Midbrain (tissue), 1 donor: Measurements from ENCODE around the gene OR8A1.

Source experiments
- DNase-seq: peaks from one replicate; lab custom pipeline; 2025; lab: John Stamatoyannopoulos, UW

Gene OR8A1

DNA sequence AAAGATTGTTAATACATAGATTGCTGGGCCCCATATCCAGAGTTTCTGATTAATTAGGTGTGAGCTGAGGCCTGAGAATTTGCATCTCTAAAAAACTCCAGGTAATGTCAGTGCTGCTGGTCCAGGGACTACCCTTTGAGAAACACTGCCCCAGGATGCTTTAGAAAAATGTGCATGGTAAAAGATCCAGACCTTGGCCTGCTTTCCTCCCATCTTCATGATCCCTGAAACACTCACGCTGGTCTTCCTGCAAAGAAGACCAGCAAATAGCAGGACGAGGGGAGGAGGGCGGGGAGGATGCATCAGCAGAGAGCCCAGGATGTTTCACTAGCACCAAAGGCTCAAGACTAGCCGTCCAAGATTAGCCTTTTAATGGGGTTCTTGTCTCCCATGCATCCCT, at the start of gene OR8A1:
Gene OR8A1, plus strand, starts transcription at position 301 of the 400 bp plus-strand sequence. CDS start 123 bp downstream, outside the sequence.
- no peak for DNase-seq

DNA sequence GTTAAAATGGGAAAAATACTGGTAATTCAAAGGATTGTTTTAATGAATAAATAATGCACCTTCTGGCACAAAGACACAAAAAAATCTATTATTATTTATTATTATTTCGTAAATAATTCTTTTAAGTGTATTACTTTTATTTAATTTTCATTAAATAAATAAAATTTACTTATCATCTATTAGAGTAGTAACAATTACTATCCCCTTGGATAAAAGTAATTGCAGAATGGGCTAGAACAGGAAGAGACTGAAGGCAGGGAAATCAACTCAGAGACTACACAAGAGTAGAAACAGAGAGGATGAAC, 49.3 kb upstream of the OR8A1 start:
- no peak for DNase-seq

DNA sequence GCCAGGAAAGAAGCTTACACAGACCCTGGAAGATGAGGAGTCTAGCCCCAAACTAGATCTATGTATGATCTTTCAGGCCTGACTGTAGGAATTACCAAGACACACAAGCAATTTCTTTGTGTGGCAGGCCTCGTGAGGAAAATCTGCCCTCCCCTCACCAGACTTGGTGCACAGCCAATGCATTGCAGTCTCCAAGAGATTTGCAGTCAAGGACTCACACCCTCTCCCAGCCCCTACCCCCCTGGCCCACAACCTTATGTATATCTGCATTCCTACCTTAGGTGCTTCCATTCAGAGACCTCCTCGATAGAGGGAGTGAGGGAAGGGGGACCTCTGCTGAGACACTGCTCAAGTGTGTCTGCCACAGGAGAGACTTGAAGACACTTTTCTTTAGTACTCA, 36.2 kb upstream of the OR8A1 start:
- DNase-seq: no peak

DNA sequence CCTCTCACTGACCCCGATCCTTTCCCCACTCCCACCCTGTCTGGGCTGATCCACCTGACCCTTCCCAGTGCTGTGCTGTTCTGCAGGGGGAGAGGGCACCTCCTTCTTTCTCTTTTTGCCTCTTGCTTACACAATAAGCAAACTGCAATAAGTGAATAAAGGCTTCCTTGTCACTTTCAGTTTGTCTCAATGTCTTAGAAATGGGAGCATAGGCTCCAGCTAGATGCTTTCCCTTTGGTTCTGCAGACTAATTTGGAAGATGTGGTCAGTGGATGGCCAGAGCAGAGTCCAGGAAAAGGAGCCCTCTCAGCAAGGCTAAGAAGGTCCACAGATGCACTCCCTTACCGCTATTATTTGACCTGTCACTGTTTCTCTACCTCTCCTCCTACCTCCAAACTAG, 35.7 kb upstream of the OR8A1 start:
- no peak for DNase-seq

DNA sequence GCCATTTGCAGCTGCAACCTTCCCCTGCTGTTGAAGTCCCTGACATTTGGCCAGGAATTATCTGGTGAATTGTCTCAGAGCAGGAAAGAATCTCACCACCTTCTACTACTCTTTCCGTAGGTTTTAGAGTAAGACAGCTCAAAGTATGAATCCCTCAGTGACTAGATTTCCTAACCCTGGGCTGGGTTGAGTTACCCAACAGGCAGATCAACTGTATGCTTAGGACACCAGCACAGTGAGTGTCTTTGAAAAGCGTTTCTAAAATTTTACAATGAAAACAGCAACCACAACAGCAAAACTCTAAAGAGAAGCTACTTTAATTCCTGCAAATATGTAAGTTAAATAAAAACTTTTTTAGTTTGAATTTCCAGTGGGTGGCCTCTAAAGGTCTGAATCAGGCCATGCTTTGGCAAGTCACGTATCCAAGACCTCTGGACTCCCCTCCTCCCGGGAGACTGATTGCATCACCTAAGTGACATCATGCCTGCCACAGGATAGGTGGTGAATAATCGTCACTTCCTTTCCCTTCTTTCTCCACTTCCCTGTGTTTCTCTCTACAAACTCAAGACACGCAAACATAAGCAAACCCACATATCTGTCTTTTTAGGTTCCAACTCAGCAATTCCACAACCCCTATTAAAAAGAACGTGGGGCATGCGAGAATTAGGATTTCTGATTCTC, 34.1 kb upstream of the OR8A1 start:
- no peak for DNase-seq

DNA sequence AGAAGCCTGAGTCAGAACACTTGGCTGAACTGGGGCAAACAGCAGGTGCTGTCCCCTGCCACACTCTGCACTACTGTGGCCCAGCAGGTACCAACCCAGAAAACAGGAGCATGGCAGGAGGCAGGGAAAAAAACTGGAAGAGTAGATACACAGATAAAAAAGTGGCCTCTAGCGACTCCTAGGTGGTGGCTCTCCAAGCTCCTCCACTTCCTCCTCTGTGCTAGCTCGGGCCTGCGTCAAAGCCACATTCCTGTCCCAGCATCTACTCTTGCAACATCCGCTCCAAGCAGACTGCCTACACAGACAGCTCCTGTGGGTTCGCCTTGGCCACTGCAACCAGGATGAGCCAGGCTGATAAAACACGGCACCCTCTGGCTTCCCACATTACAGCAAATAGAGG, 33.3 kb upstream of the OR8A1 start:
- no peak for DNase-seq

DNA sequence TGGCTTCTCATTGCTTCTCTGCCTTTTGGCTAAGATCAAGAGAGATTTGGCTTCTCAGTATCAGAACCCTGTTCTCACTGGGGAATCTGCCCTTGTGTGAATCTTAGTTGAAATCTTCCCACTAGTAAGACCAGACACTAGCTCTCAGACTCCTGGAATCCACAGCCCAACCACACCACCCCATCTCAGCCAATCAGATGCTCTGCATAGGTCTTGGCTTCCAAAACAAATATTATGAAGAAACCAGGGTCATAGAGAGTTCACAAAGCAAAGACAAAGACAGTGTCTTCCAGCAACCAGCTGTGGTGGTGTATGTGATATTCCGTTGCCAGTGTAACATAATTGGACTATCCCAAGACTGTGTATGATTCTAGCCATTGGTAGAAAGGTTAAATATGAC, 31.8 kb upstream of the OR8A1 start:
- DNase-seq: no peak

DNA sequence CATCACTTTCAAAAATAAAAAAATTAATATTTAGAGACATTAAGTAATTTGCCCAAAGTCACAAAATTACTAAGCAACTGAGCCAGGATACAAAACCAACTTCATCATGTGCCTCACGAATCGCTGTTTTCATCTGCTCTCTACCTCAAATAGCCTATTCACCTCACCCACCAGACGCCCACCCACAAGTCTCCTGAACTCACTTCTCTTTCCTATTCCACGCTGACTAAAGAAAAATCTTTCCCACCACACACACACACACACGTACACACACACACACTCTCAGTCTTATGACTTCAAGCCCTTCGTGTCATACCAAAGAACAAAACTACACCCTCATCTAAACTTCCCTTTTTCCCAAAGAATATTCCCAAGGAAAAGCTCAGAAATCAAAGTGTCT, 28.6 kb upstream of the OR8A1 start:
- no peak for DNase-seq

DNA sequence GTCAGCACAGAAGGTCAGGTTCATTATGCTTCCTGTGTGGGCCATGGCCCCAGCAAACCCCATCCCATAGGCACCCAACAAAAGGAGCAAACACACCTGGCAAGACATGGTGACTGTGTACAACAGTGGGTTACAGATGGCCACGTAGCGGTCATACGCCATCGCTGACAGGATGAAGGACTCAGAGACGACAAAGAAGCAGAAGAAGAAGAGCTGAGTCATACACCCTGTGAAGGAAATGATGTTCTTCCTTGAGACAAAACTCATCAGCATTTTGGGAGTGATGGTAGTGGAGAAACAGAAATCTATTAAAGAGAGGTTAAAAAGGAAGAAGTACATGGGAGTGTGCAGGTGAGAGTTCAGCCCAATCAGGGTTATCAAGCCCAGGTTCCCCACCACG, 26.7 kb upstream of the OR8A1 start:
- no peak for DNase-seq

DNA sequence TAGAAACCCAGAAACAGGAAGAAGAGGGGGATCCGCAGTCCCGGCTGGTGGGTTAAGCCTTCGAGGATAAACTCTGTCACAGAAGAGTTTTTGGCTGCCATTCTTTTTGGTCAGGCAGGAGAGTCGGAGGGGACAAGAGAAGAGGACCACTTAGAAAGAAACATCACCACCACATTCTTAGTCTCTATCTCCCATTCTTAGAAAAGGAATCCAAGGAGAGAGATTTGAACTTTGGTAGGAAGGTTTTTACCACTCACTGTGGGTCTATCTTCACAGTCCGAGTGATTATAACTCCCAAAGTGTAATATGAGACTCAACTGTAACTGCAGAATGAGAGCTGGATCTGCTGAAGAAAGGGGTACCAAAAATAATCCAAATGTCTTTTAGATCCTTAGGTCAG, 26.2 kb upstream of the OR8A1 start, which contains the start of gene OR8B12:
Gene OR8B12, minus strand, starts transcription at position 101 of the 400 bp plus-strand sequence. Its CDS starts 0 bp downstream, at position 101.
- DNase-seq: no peak

DNA sequence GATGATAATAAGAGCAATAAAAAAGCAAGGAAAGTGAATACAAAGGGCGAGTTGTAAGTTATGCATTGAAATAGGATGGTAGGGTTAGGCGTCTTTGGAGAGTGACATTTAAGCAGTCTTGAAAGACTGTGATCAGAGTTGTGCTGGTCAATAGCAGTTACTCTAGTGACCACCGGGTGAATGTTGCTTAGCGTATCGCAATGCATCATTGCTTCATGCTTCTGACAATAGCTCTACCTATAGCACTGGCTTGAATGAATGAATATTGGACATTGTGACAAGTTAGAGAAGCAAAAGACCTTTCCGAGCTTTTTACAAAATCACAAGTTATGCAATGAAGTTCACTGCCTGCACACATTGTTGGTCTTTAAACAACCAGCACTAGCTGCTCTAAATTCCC, 18.6 kb upstream of the OR8A1 start:
- no peak for DNase-seq

DNA sequence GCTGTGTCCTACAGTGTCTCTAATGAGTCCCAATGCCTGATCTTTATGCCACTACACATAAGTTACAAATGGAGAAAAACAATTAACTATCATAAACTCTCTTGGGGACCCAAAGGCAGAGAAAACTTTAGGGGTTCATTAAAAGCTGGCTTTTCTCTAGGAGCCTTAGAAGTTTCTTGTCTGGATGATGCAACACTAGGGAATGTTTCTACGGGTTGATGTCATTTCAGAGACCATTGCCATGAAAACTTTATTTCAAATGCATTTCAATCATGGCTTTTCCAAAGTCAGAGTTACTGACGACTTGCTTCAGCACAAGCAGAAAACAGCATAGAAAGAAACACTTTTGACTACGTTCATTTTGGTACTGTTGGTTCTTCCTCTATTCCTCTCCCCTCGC, 17.8 kb upstream of the OR8A1 start:
- DNase-seq: no peak

DNA sequence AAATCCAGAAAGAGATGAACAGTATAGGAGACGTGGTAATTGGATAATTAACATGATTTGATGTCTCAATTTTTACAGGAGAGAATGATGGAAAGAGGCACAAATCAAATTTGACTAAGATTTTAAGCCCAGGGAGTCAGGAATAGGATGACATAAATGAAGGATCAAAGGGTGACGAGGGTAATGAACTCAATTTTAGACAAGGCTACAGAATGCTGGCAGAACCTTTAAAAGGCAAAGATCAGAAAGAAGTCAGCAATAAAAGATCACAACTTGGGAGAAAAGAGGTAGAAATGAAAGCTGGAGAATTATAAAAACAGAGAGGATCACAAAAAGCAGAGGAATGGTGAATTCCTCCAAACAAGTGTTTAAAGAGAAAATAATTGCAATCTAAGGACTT, 13.0 kb upstream of the OR8A1 start:
- no peak for DNase-seq

DNA sequence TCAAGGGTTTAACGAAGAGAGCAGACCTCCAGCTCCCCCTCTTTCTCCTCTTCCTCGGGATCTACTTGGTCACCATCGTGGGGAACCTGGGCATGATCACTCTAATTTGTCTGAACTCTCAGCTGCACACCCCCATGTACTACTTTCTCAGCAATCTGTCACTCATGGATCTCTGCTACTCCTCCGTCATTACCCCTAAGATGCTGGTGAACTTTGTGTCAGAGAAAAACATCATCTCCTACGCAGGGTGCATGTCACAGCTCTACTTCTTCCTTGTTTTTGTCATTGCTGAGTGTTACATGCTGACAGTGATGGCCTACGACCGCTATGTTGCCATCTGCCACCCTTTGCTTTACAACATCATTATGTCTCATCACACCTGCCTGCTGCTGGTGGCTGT, 363 bp downstream of the OR8A1 start:
- no peak for DNase-seq

DNA sequence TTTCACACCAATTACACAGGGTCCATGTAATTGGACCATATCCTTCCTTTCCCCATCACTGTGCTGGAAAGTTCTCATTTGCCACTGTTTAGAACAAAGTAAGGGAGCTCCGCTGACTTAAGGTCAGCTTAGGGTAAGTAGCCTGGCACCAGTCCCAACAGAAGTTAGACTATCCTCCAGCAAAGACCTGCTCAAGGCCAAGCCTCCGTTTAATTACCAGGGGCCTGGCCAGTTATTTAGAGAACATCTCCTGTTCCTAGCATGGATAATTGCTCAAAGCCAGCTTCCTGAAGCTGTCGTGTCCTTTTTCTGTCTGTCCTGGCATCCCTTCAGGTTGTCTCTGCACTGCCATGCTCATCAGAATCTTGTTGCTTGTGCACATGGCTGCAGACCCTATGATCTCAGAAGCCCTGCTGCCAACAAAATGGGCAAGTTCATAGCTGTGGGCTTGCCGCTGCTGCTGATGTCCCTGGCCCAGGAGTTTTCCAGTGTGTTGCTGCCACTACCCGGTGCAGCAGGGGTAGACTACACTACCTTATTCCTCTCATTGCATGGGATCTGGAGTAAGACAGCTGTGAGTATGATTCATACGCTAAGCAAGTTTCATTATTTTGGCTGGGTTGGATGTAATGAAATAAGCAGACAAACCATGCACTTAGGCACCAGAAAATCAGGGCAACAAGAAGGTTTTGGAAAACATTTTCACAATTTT, 8.1 kb downstream of the OR8A1 start:
- DNase-seq: no peak

DNA sequence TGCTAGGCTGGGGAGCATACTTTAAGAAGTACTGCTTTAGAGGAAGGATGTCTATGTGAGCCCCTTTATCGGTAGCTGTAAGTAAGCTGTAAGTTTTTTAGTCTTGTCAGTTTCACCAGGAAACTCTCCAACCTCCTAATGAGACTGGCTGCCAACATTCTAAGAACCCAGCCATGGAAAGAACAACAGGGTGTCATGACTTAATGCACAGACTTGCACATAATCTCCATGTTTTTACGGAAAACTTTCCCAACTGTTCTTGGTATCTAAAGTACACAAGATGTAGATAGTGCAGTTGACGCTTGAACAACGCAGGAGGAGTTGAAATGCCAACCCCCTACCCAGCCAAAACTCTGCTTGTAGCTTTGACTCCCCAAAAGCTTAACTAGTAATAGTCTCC, 9.0 kb downstream of the OR8A1 start:
- DNase-seq: no peak

DNA sequence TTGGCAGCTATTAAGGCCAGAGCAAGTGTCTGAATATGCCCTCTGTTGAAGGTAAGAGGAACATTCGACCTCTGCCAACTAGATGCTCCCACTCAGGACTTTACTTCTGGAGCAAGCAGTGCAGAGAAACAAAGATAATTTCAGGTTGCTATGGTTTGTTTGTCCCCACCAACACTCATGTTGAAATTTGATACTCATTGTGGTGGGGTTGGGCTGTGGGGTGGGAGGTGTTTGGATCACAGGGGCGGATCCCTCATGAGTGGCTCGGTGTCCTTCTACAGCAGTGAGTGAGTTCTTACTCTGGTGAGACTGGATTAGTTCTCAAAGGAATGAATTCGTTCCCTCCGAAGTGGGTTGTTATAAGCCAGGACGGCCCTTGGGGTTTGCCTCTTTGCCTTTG, 12.0 kb downstream of the OR8A1 start:
- DNase-seq: no peak

DNA sequence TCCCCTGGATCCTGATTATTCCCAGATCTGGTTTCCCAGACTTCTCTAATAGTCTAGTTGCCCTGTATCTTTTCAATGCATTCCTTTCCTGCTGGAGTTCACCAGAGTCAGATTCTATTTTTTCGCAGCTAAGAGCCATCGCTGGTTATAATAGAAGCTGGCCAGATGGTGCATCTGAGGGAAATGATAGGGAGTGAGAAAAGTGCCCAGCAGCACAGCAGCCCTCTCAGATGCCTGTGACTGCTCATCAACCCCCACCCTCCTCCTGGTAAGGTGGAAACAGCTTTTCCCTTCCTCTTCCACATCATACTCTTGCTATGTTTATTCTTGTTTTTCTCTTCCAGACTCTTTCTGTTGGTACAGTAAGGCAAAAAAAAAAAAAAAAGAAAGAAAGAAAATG, 12.8 kb downstream of the OR8A1 start:
- DNase-seq: no peak

DNA sequence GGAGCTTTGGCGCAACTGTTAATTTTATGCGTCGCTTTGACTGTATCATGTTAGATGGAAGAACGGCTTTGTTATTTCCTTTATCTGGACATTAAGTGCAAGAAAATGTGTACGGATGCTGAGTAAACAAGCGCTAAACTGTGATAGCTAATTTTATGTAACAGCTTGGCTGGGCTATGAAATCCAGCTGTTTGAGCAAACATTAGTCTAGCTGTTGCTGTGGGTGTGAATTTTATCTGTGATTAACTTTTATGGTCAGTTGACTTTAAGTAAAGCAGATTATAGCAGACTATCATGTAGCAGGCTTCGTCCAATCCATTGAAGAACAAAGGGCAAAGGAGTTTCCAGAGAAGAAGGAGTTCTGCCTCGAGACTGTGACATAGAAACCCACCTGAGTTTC, 14.0 kb downstream of the OR8A1 start:
- DNase-seq: no peak

DNA sequence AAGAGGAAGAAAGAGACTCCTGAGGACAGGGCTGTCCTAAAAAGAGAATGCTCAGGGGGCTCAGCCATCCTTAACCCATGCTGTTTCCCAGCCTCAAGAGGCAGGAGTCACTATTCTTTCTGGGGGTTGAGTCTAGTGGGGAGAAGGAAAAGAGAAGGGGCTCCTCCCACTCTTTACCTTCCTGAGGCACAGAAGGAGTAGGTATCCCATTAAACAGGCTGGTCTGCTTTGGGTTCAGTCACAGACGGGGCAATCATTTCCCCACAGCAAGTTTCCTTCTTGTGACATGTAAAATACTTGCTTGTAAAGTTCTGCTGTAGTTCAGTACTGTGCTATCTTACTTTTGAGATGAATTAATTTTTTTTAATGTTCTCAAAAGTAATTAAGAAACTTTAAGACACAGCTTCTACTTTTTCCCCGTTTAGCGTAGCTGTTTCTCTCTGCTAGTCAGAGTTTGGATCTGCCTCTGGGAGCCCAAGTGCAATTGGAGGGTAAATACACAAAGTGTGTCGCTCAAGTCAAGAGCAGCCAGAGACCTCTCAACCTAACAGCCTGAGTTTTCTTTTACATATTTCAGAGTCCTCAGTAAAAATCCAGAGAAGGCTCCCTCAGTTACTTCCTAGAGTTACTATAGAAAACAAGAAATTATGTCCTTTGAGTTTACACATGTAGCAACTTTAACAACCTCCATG, 15.0 kb downstream of the OR8A1 start:
- no peak for DNase-seq

DNA sequence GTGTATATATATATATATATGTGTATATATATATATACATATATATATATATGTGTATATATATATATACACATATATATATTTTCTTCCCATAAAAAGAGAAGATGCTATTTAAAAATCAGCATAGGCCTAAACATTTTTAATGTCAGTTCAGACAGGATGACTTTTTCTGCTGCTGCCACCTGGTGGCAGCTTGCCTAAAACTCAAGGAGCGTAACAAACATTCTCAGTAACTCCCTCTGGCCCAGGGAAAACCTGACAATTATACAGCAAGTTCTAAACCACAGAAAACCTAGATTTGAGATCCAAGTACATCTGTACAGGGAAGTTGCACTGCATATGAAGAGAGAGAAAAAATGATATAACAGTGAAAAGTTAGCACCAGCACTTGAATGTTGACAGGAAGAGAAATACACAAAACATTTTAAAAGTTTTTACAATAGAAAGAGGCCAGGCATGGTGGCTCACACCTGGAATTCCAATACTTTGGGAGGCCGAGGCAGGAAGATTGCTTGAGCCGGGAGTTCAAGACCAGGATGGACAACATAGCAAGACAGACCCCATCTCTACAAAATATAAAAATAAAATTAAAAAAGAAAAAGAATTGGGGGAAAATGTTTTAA, 16.6 kb downstream of the OR8A1 start:
- peak; percentile 57 for DNase-seq

DNA sequence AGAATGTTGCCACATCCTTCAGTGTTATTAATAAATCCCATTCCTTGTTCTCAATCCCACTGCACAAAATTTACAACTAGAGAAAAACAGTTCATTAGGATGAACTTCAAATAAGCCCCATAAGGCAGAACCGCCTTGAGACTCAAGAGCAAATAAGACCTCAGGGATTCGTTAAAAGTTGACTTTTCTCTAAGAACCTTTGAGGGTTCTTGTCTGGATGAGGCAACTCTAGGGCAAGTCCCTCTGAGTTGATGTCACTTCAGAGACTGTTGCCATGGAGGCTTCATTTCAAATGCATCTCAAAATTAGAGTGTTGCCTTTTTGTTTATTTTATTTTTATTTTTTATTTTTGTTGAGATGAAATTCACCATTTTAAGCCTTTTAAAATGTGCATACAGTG, 21.6 kb downstream of the OR8A1 start:
- DNase-seq: no peak

DNA sequence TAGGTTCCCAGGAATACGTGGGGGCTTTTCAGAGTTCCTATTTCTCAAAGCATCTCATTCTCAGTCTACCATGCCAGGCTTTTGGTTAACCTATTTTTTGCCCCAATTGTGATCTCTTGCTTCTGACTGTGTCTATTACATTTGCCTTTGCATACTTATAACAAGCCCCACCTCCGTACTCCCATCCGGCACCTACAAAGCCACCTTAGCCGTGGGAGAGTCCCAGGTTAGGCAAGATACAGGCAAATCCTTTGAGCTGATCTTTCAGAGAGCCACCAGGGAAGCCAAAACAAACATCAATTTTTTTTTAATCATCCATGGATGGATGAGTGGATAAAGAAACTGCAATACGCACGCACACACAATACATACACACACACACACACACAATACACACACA, 22.8 kb downstream of the OR8A1 start:
- no peak for DNase-seq
